ENCODE measurements around the gene ZNF324.
A peak's percentile ranks its signal among the peaks of the same experiment; 100 is the strongest.
"Not testable (repeated sequence)": the region's sequence is repeated elsewhere in the genome, so short reads cannot be mapped to it uniquely, and the experiment has no call there.

The ZNF324 gene

GRCh38 chr19:58466760-58467589 is at the start of gene ZNF324:
Gene ZNF324, plus strand, starts transcription at chr19:58467080. Its CDS starts 2,106 bp downstream, at chr19:58469186.
- peak; percentile 97 for DNase-seq

GRCh38 chr19:58428617-58429016 is 38.3 kb upstream of the ZNF324 start:
- DNase-seq, result no peak

GRCh38 chr19:58429745-58430144 is 37.1 kb upstream of the ZNF324 start:
- no peak for DNase-seq

GRCh38 chr19:58434217-58434616 is 32.7 kb upstream of the ZNF324 start:
- no peak for DNase-seq

GRCh38 chr19:58439576-58440554 is 27.0 kb upstream of the ZNF324 start, which contains the start of gene ZNF132:
Gene ZNF132, minus strand, starts transcription at chr19:58440153. Its CDS starts 332 bp downstream, at chr19:58439821.
- peak; percentile 98 for DNase-seq

- DNase-seq, result no peak
These were observed 26.3 kb upstream of the ZNF324 start for GRCh38 chr19:58440556-58440955.

GRCh38 chr19:58442986-58443385 is 23.9 kb upstream of the ZNF324 start:
- not testable (repeated sequence) for DNase-seq

GRCh38 chr19:58448860-58449259 is 18.0 kb upstream of the ZNF324 start:
- not testable (repeated sequence) for DNase-seq

- DNase-seq, result not testable (repeated sequence)
These were observed 16.9 kb upstream of the ZNF324 start for GRCh38 chr19:58449980-58450379.

- DNase-seq, result no peak
These were observed 16.0 kb upstream of the ZNF324 start for GRCh38 chr19:58450856-58451357.

- DNase-seq, result peak; percentile 97
These were observed 15.3 kb upstream of the ZNF324 start, which contains the start of gene ZNF324B for GRCh38 chr19:58451358-58452101. Gene ZNF324B, plus strand, starts transcription at chr19:58451622. Its CDS starts 2,080 bp downstream, at chr19:58453702.

- DNase-seq, result no peak
These were observed 13.1 kb upstream of the ZNF324 start for GRCh38 chr19:58453743-58454142.

- no peak for DNase-seq
These were observed 11.6 kb upstream of the ZNF324 start for GRCh38 chr19:58455306-58455705.

GRCh38 chr19:58456111-58456510 is 10.8 kb upstream of the ZNF324 start:
- DNase-seq, result no peak

GRCh38 chr19:58460039-58460438 is 6.8 kb upstream of the ZNF324 start:
- DNase-seq, result no peak

GRCh38 chr19:58466089-58466759 is 656 bp upstream of the ZNF324 start:
- DNase-seq, result no peak

GRCh38 chr19:58468216-58468839 is 1.4 kb downstream of the ZNF324 start:
- no peak for DNase-seq

GRCh38 chr19:58469241-58470013 is 2.5 kb downstream of the ZNF324 start:
- DNase-seq, result no peak

GRCh38 chr19:58470837-58471543 is 4.1 kb downstream of the ZNF324 start:
- not testable (repeated sequence) for DNase-seq

- DNase-seq, result no peak
These were observed 4.9 kb downstream of the ZNF324 start for GRCh38 chr19:58471736-58472135.

All from activated CD4-positive, alpha-beta T cell treated with anti-CD3 and anti-CD28 coated beads, Interleukin-2, amount 50 U/mL, for 16 hours (primary cell).